Erythroblast (primary cell): ENCODE results near the gene MOGAT2.
"Not testable (repeated sequence)": the region's sequence is repeated elsewhere in the genome, so short reads cannot be mapped to it uniquely, and the experiment has no call there.

ENCODE experiments used
- GATA1 ChIP-seq: IDR thresholded peaks from 2 replicates; pipeline ENCODE4 v1.6.1; 2011; ENCODE audit warnings: low read depth, mild to moderate bottlenecking, control low read depth, low read length, moderate library complexity
- POLR2A ChIP-seq: IDR thresholded peaks from 2 replicates; pipeline ENCODE4 v1.6.1; 2011; ENCODE audit warnings: mild to moderate bottlenecking, low read length

GRCh38 chr11:75754933-75755332 is 37.3 kb downstream of the MOGAT2 start:
- TF ChIP-seq POLR2A, GATA1: not testable (repeated sequence)
